HepG2 (cell line): Measurements from ENCODE around the gene SF3A2. TPM values are rescaled to one million over a fixed set of nuclear protein-coding genes. Genes with fewer than 3 reads are reported as not detected.

Source experiments
- ARID4A ChIP-seq: sonication (generic); formaldehyde crosslinking; IDR thresholded peaks from 2 replicates; pipeline ENCODE4 v1.5.0; 2020; ENCODE audit warnings: mild to moderate bottlenecking, missing genetic modification reagents, borderline replicate concordance
- BRCA1 ChIP-seq: sonication (generic); formaldehyde crosslinking; IDR thresholded peaks from 2 replicates; pipeline ENCODE4 v1.4.0; 2020; ENCODE audit warnings: missing genetic modification reagents
- CBFB ChIP-seq: sonication (generic); formaldehyde crosslinking; IDR thresholded peaks from 2 replicates; pipeline ENCODE4 v1.4.0; 2020; ENCODE audit warnings: missing genetic modification reagents
- GFI1 ChIP-seq: sonication (generic); formaldehyde crosslinking; IDR thresholded peaks from 2 replicates; pipeline ENCODE4 v1.5.0; 2020; ENCODE audit warnings: missing genetic modification reagents, mild to moderate bottlenecking, borderline replicate concordance
- HMGA1 ChIP-seq: sonication (generic); formaldehyde crosslinking; conservative IDR thresholded peaks from 2 replicates; pipeline ENCODE4 v1.4.0; 2020; ENCODE audit warnings: missing genetic modification reagents
- KDM4B ChIP-seq: sonication (generic); formaldehyde crosslinking; IDR thresholded peaks from 2 replicates; pipeline ENCODE4 v1.4.0; 2020; ENCODE audit warnings: missing genetic modification reagents
- MLLT10 ChIP-seq: sonication (generic); formaldehyde crosslinking; IDR thresholded peaks from 2 replicates; pipeline ENCODE4 v1.4.0; 2020; ENCODE audit warnings: missing genetic modification reagents
- TFAP4 ChIP-seq: sonication (generic); IDR thresholded peaks from 2 replicates; pipeline ENCODE4 v1.6.1; 2016; ENCODE audit warnings: low read depth, borderline replicate concordance
- ZNF629 ChIP-seq: sonication (generic); formaldehyde crosslinking; conservative IDR thresholded peaks from 2 replicates; pipeline ENCODE4 v1.5.0; 2020; ENCODE audit warnings: missing genetic modification reagents
- polyA plus RNA-seq, 8 experiments: library from polyadenylated mRNA; depleted of rRNA in 3 of 8; stranded (reverse) in 7 of 8; unstranded in 1 of 8; fragments of >200 nt; fragmentation: Illumina TruSeq in 4 of 8; extraction: Trizol in 4 of 8; gene quantifications; 2 replicates each; pipeline versions ENCODE4 v1.2.1 to v1.2.3, GENCODE V29; 2011 to 2016; ENCODE audit warnings: low read depth in 4 of 8, missing spikeins in 1 of 8, mixed read lengths in 1 of 8; ENCODE audit not compliant: insufficient read depth in 1 of 8
- total RNA-seq, 5 experiments: library from RNA; depleted of rRNA; stranded (reverse); fragments of >200 nt; fragmentation: Illumina TruSeq; extraction: Trizol; gene quantifications; 2 replicates each; pipeline ENCODE4 v1.2.3, GENCODE V29; 2016; ENCODE audit warnings: low read depth in 1 of 5
- TF ChIP-seq, protein P1 (sequence below): sonication (generic); formaldehyde crosslinking; IDR thresholded peaks from 2 replicates; pipeline ENCODE4 v1.4.0; 2020; ENCODE audit warnings: missing genetic modification reagents
- TF ChIP-seq, protein P2 (sequence below): sonication (generic); formaldehyde crosslinking; IDR thresholded peaks from 2 replicates; pipeline ENCODE4 v1.5.1; 2020; ENCODE audit warnings: mild to moderate bottlenecking, missing genetic modification reagents, moderate library complexity
- TF ChIP-seq, protein P3 (sequence below): sonication (generic); formaldehyde crosslinking; IDR thresholded peaks from 2 replicates; pipeline ENCODE4 v1.4.0; 2020; ENCODE audit warnings: mild to moderate bottlenecking, missing genetic modification reagents
- TF ChIP-seq, protein P4 (sequence below): sonication (generic); formaldehyde crosslinking; IDR thresholded peaks from 2 replicates; pipeline ENCODE4 v1.4.0; 2020; ENCODE audit warnings: missing genetic modification reagents

The SF3A2 gene
- total and polyA plus RNA-seq, 2 of the 13 experiments (the other 11 are each of a cell fraction or from before 2014, with no cell fraction given): 8.6 to 8.8 TPM

DNA sequence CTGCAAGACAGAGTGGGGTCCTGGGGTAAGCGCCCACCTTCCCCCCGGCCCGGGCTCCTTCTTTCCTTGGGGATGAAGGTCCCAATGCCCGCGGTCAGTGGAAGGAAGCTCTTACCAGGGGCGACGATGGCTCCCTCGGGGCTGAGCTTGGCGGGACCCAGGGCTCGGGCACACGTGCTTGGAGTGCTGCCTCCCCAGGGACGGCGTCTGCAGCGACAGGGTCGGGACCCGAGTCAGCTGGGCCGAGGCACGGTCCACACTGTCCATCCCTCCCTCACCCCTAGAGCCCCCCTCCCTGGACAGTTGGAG is 16.1 kb downstream of the SF3A2 start (continued):
- TF ChIP-seq ARID4A (CRISPR knock-in tag): peak; percentile 33; the same call in 1 of the 2 replicates
- TF ChIP-seq HMGA1 (CRISPR knock-in tag): no peak
- no peak for TF ChIP-seq MLLT10 (CRISPR knock-in tag)
- TF ChIP-seq GFI1 (CRISPR knock-in tag): no peak
- no peak for TF ChIP-seq CBFB (CRISPR knock-in tag)
- TF ChIP-seq KDM4B: no peak
- TF ChIP-seq TFAP4: peak; percentile 8; the same call in 1 of the 2 replicates
- TF ChIP-seq, protein P1, sequence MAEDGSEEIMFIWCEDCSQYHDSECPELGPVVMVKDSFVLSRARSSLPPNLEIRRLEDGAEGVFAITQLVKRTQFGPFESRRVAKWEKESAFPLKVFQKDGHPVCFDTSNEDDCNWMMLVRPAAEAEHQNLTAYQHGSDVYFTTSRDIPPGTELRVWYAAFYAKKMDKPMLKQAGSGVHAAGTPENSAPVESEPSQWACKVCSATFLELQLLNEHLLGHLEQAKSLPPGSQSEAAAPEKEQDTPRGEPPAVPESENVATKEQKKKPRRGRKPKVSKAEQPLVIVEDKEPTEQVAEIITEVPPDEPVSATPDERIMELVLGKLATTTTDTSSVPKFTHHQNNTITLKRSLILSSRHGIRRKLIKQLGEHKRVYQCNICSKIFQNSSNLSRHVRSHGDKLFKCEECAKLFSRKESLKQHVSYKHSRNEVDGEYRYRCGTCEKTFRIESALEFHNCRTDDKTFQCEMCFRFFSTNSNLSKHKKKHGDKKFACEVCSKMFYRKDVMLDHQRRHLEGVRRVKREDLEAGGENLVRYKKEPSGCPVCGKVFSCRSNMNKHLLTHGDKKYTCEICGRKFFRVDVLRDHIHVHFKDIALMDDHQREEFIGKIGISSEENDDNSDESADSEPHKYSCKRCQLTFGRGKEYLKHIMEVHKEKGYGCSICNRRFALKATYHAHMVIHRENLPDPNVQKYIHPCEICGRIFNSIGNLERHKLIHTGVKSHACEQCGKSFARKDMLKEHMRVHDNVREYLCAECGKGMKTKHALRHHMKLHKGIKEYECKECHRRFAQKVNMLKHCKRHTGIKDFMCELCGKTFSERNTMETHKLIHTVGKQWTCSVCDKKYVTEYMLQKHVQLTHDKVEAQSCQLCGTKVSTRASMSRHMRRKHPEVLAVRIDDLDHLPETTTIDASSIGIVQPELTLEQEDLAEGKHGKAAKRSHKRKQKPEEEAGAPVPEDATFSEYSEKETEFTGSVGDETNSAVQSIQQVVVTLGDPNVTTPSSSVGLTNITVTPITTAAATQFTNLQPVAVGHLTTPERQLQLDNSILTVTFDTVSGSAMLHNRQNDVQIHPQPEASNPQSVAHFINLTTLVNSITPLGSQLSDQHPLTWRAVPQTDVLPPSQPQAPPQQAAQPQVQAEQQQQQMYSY (CRISPR knock-in tag): peak; percentile 46; the same call in 1 of the 2 replicates
- TF ChIP-seq, protein P2, sequence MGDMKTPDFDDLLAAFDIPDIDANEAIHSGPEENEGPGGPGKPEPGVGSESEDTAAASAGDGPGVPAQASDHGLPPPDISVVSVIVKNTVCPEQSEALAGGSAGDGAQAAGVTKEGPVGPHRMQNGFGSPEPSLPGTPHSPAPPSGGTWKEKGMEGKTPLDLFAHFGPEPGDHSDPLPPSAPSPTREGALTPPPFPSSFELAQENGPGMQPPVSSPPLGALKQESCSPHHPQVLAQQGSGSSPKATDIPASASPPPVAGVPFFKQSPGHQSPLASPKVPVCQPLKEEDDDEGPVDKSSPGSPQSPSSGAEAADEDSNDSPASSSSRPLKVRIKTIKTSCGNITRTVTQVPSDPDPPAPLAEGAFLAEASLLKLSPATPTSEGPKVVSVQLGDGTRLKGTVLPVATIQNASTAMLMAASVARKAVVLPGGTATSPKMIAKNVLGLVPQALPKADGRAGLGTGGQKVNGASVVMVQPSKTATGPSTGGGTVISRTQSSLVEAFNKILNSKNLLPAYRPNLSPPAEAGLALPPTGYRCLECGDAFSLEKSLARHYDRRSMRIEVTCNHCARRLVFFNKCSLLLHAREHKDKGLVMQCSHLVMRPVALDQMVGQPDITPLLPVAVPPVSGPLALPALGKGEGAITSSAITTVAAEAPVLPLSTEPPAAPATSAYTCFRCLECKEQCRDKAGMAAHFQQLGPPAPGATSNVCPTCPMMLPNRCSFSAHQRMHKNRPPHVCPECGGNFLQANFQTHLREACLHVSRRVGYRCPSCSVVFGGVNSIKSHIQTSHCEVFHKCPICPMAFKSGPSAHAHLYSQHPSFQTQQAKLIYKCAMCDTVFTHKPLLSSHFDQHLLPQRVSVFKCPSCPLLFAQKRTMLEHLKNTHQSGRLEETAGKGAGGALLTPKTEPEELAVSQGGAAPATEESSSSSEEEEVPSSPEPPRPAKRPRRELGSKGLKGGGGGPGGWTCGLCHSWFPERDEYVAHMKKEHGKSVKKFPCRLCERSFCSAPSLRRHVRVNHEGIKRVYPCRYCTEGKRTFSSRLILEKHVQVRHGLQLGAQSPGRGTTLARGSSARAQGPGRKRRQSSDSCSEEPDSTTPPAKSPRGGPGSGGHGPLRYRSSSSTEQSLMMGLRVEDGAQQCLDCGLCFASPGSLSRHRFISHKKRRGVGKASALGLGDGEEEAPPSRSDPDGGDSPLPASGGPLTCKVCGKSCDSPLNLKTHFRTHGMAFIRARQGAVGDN (CRISPR knock-in tag): peak; percentile 97
- no peak for TF ChIP-seq ZNF629 (CRISPR knock-in tag)
- TF ChIP-seq, protein P3, sequence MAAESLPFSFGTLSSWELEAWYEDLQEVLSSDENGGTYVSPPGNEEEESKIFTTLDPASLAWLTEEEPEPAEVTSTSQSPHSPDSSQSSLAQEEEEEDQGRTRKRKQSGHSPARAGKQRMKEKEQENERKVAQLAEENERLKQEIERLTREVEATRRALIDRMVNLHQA: no peak
- TF ChIP-seq, protein P4, sequence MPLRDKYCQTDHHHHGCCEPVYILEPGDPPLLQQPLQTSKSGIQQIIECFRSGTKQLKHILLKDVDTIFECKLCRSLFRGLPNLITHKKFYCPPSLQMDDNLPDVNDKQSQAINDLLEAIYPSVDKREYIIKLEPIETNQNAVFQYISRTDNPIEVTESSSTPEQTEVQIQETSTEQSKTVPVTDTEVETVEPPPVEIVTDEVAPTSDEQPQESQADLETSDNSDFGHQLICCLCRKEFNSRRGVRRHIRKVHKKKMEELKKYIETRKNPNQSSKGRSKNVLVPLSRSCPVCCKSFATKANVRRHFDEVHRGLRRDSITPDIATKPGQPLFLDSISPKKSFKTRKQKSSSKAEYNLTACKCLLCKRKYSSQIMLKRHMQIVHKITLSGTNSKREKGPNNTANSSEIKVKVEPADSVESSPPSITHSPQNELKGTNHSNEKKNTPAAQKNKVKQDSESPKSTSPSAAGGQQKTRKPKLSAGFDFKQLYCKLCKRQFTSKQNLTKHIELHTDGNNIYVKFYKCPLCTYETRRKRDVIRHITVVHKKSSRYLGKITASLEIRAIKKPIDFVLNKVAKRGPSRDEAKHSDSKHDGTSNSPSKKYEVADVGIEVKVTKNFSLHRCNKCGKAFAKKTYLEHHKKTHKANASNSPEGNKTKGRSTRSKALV: no peak
- TF ChIP-seq BRCA1 (CRISPR knock-in tag): no peak
